SK-N-SH treated with all-trans-retinoic acid at 6 μM for 48 hours (cell line): Measurements from ENCODE around the gene DHODH.

Source experiments
- ARNTL ChIP-seq: fragments of 450-650 bp; formaldehyde crosslinking; IDR thresholded peaks from 2 replicates; pipeline ENCODE4 v1.5.0; 2020; ENCODE audit warnings: low read depth, mild to moderate bottlenecking, moderate library complexity, borderline replicate concordance
- BACH2 ChIP-seq: fragments of 250-450 bp; sonication (Bioruptor Pico); IDR thresholded peaks from 2 replicates; pipeline ENCODE4 v1.9.0; 2021; ENCODE audit warnings: mild to moderate bottlenecking, borderline replicate concordance
- CREB5 ChIP-seq: fragments of 250-450 bp; sonication (Bioruptor Pico); IDR thresholded peaks from 2 replicates; pipeline ENCODE4 v1.5.1; 2020; ENCODE audit warnings: low read depth, mild to moderate bottlenecking, moderate library complexity
- CSRNP3 ChIP-seq: fragments of 250-450 bp; sonication (Bioruptor Pico); IDR thresholded peaks from 2 replicates; pipeline ENCODE4 v1.5.1; 2021; ENCODE audit warnings: mild to moderate bottlenecking, moderate library complexity
- ESRRG ChIP-seq: fragments of 250-450 bp; sonication (Bioruptor Pico); IDR thresholded peaks from 2 replicates; pipeline ENCODE4 v1.6.1; 2021; ENCODE audit warnings: mild to moderate bottlenecking
- OSR1 ChIP-seq: fragments of 250-450 bp; sonication (Bioruptor Pico); IDR thresholded peaks from 2 replicates; pipeline ENCODE4 v1.8.0; 2022; ENCODE audit warnings: moderate library complexity, mild to moderate bottlenecking, inconsistent platforms
- RARB ChIP-seq: fragments of 250-450 bp; sonication (Bioruptor Pico); IDR thresholded peaks from 2 replicates; pipeline ENCODE4 v1.8.0; 2021; ENCODE audit warnings: mild to moderate bottlenecking, moderate library complexity
- TCF4 ChIP-seq: fragments of 250-450 bp; sonication (Bioruptor Pico); IDR thresholded peaks from 2 replicates; pipeline ENCODE4 v1.8.0; 2021; ENCODE audit warnings: mild to moderate bottlenecking, moderate library complexity, borderline replicate concordance
- TOX ChIP-seq: fragments of 250-450 bp; sonication (Bioruptor Pico); IDR thresholded peaks from 2 replicates; pipeline ENCODE4 v1.8.0; 2021; ENCODE audit warnings: mild to moderate bottlenecking, moderate library complexity, borderline replicate concordance
- ZFP3 ChIP-seq: fragments of 250-450 bp; sonication (Bioruptor Pico); IDR thresholded peaks from 2 replicates; pipeline ENCODE4 v1.5.0; 2020; ENCODE audit warnings: mild to moderate bottlenecking, moderate library complexity
- TF ChIP-seq, protein P1 (sequence below): fragments of 250-450 bp; sonication (Bioruptor Pico); IDR thresholded peaks from 2 replicates; pipeline ENCODE4 v1.8.0; 2020; ENCODE audit warnings: mild to moderate bottlenecking, moderate library complexity, borderline replicate concordance

DNA sequence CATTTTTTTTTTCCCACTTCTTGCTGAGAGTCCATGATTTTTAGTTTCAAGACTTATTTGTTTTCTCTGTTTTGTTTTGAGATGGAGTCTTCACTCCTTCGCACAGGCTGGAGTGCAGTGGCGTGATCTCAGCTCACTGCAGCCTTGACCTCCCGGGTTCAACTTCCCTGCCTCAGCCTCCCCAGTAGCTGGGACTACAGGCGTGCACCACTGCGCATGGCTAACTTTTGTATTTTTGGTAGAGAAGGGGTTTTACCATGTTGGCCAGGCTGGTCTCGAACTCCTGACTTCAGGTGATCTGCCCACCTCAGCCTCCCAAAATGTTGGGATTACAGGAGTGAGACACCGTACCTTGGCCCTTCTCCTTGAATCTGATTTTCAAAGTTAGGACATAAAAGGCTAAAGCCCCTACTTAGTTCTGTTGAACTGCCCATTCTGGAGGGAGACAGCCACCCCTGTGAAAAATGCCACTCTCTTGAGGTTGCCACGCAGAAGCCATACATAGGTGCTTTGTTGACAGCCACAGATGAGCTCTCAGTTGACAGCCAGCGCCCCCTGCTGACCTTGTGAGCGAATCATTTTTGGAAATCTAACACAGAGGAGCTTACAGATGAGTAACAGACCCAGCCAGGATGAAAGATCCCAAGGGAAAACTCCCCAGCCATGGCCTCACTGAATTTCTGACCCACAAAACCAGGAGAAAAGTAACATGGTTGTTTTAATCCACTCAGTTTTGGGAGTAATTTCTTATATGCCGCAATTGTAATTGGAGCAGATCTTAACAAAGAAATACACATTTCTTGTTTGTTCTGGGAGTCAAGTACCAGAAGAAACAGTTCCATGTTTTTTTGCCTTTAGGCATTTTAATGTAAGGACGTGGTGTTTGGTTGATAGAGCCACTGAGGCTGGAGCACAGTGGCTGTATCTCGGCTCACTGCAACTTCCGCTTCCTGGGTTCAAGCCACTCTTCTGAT is 47.2 kb upstream of the DHODH start:
- no peak for TF ChIP-seq ESRRG
- TF ChIP-seq CSRNP3 = no peak
- TF ChIP-seq RARB (CRISPR knock-in tag) = no peak
- TF ChIP-seq TCF4 = no peak
- TF ChIP-seq ARNTL = no peak
- TF ChIP-seq OSR1 = no peak
- no peak for TF ChIP-seq CREB5 (CRISPR knock-in tag)
- TF ChIP-seq TOX = no peak
- TF ChIP-seq ZFP3 (CRISPR knock-in tag) = no peak
- no peak for TF ChIP-seq BACH2 (CRISPR knock-in tag)
- TF ChIP-seq, protein P1, sequence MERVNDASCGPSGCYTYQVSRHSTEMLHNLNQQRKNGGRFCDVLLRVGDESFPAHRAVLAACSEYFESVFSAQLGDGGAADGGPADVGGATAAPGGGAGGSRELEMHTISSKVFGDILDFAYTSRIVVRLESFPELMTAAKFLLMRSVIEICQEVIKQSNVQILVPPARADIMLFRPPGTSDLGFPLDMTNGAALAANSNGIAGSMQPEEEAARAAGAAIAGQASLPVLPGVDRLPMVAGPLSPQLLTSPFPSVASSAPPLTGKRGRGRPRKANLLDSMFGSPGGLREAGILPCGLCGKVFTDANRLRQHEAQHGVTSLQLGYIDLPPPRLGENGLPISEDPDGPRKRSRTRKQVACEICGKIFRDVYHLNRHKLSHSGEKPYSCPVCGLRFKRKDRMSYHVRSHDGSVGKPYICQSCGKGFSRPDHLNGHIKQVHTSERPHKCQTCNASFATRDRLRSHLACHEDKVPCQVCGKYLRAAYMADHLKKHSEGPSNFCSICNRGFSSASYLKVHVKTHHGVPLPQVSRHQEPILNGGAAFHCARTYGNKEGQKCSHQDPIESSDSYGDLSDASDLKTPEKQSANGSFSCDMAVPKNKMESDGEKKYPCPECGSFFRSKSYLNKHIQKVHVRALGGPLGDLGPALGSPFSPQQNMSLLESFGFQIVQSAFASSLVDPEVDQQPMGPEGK (CRISPR knock-in tag) = no peak
